Epithelial cell of esophagus (primary cell): ENCODE data around the gene PIK3CB.
"Not testable (repeated sequence)": the region's sequence is repeated elsewhere in the genome, so short reads cannot be mapped to it uniquely, and the experiment has no call there.

Source experiments
- DNase-seq: peaks from one replicate; pipeline ENCODE4 v3.0.0; 2010; ENCODE audit warnings: low read depth
- H3K4me3 ChIP-seq: 2 replicates; pipeline ENCODE4 v1.5.1; 2011; ENCODE audit warnings: mild to moderate bottlenecking, low read length, control low read depth
- TF ChIP-seq, protein P1 (sequence below): IDR thresholded peaks from 2 replicates; pipeline ENCODE4 v1.5.1; 2011; ENCODE audit warnings: low read depth, mild to moderate bottlenecking, low read length, control low read depth, inconsistent platforms; ENCODE audit not compliant: insufficient read depth; ENCODE audit errors: missing control alignments

The PIK3CB gene

DNA sequence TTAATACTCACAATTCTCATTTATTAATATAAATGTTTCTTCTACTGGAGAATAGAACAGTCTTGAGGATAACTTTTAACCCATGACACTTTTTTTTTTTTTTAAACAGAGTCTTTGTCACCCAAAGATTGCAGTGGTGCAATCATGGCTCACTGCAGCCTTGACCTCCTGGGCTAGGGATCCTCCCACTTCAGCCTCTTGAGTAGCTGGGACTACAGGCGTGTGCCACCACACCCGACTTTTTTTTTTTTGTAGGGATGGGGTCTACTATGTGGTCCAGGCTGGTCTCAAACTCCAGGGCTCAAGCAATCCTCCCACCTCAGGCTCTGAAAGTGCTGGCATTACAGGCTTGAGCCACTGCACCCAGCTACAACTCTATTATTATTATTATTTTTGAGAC lies 34.5 kb downstream of the PIK3CB start:
- H3K4me3 ChIP-seq, result no peak overlapping the region
- TF ChIP-seq, protein P1, sequence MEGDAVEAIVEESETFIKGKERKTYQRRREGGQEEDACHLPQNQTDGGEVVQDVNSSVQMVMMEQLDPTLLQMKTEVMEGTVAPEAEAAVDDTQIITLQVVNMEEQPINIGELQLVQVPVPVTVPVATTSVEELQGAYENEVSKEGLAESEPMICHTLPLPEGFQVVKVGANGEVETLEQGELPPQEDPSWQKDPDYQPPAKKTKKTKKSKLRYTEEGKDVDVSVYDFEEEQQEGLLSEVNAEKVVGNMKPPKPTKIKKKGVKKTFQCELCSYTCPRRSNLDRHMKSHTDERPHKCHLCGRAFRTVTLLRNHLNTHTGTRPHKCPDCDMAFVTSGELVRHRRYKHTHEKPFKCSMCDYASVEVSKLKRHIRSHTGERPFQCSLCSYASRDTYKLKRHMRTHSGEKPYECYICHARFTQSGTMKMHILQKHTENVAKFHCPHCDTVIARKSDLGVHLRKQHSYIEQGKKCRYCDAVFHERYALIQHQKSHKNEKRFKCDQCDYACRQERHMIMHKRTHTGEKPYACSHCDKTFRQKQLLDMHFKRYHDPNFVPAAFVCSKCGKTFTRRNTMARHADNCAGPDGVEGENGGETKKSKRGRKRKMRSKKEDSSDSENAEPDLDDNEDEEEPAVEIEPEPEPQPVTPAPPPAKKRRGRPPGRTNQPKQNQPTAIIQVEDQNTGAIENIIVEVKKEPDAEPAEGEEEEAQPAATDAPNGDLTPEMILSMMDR, result no peak
- DNase-seq, result no peak

DNA sequence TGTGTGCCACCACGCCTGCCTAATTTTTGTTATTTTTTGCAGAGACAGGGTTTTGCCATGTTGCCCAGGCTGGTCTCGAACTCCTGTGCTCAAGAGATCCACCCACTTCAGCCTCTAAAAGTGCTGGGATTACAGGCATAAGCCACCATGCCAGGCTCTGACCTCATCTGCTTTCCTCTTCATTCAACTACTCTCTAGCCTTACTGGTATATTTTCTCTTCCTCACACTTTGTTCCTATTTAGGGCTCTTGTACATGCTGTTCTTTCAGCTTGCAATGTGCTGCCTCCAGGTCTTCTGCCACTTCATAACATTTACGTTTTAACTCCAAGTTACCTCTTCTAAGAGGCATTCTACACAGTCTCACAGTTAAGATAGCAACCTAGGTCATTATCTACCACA lies 34.9 kb downstream of the PIK3CB start:
- TF ChIP-seq, protein P1, result no peak
- no peak overlapping the region for H3K4me3 ChIP-seq
- DNase-seq, result no peak

DNA sequence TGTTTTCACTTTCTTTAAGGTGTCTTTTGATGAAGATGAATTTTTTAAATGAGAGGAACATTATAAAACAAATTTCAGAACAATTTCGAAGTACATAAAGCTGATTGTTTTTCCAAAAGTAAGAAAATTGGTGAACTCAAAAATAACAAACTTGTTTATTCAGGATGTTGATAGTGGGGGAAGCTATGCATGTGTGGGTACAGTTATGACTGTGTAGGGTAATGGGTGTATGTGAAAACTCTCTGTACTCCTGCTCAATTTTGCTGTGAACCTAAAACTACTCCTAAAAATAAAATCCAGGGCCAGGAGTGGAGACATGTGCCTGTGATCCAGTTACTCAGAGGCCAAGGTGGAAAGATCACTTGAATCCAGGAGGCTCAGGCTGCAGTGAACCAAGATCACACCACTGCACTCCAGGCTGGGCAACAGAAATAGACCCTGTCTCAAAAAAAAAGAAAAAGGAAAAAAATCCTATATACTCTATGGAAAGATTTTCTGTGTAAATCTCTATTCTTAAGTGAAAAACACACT lies 37.2 kb downstream of the PIK3CB start:
- H3K4me3 ChIP-seq, result no peak overlapping the region
- DNase-seq, result no peak
- TF ChIP-seq, protein P1, result no peak

GRCh38 chr3:138796761-138797160 lies 38.0 kb downstream of the PIK3CB start:
- no peak overlapping the region for H3K4me3 ChIP-seq
- no peak for DNase-seq
- TF ChIP-seq, protein P1, result no peak

GRCh38 chr3:138786788-138787271 lies 47.9 kb downstream of the PIK3CB start:
- DNase-seq, result peak; percentile 81
- no peak overlapping the region for H3K4me3 ChIP-seq
- TF ChIP-seq, protein P1, result no peak

GRCh38 chr3:138785951-138786350 lies 48.8 kb downstream of the PIK3CB start:
- TF ChIP-seq, protein P1, result no peak
- no peak overlapping the region for H3K4me3 ChIP-seq
- no peak for DNase-seq

- DNase-seq, H3K4me3 ChIP-seq: not testable (repeated sequence)
Measured at GRCh38 chr3:138785362-138785857, 49.3 kb downstream of the PIK3CB start.
